HepG2 (cell line): ENCODE results near the gene CLASP1. TPM values are rescaled to one million over a fixed set of nuclear protein-coding genes. Genes with fewer than 3 reads are reported as not detected.

ENCODE experiments used
- BRF2 ChIP-seq: sonication (generic); formaldehyde crosslinking; IDR thresholded peaks from 2 replicates; pipeline ENCODE4 v1.8.1; 2022; ENCODE audit warnings: mild to moderate bottlenecking, missing genetic modification reagents
- KAT7 ChIP-seq: IDR thresholded peaks from 2 replicates; pipeline ENCODE4 v1.6.1; 2018; ENCODE audit warnings: borderline replicate concordance, missing compliant biosample characterization
- MED13 ChIP-seq: sonication (generic); formaldehyde crosslinking; IDR thresholded peaks from 2 replicates; pipeline ENCODE4 v1.5.0; 2020; ENCODE audit warnings: missing genetic modification reagents
- NFE2L2 ChIP-seq: fragments of 150-350 bp; IDR thresholded peaks from 2 replicates; pipeline ENCODE4 v1.6.1; 2014; ENCODE audit warnings: low read length
- PITX1 ChIP-seq: sonication (generic); formaldehyde crosslinking; IDR thresholded peaks from 2 replicates; pipeline ENCODE4 v1.5.1; 2020; ENCODE audit warnings: mild to moderate bottlenecking, missing genetic modification reagents
- POGZ ChIP-seq: sonication (generic); formaldehyde crosslinking; IDR thresholded peaks from 2 replicates; pipeline ENCODE4 v1.4.0; 2020; ENCODE audit warnings: mild to moderate bottlenecking, missing genetic modification reagents
- RXRB ChIP-seq: IDR thresholded peaks from 2 replicates; pipeline ENCODE4 v1.6.1; 2016; ENCODE audit warnings: borderline replicate concordance, missing genetic modification reagents, missing compliant biosample characterization
- SIX1 ChIP-seq: sonication (generic); formaldehyde crosslinking; IDR thresholded peaks from 2 replicates; pipeline ENCODE4 v1.4.0; 2020; ENCODE audit warnings: missing genetic modification reagents, borderline replicate concordance
- TIGD3 ChIP-seq: sonication (generic); formaldehyde crosslinking; IDR thresholded peaks from 2 replicates; pipeline ENCODE4 v1.5.1; 2020; ENCODE audit warnings: mild to moderate bottlenecking, missing genetic modification reagents, borderline replicate concordance
- ZBTB20 ChIP-seq: sonication (generic); formaldehyde crosslinking; IDR thresholded peaks from 2 replicates; pipeline ENCODE4 v1.8.1; 2023; ENCODE audit warnings: missing genetic modification reagents, low read depth, mild to moderate bottlenecking, borderline replicate concordance
- ZNF350 ChIP-seq: sonication (generic); formaldehyde crosslinking; IDR thresholded peaks from 2 replicates; pipeline ENCODE4 v1.4.0; 2020; ENCODE audit warnings: mild to moderate bottlenecking, low read depth, missing genetic modification reagents, borderline replicate concordance
- ZNF619 ChIP-seq: sonication (generic); formaldehyde crosslinking; IDR thresholded peaks from 2 replicates; pipeline ENCODE4 v1.4.0; 2020; ENCODE audit warnings: mild to moderate bottlenecking, missing genetic modification reagents
- ZNF792 ChIP-seq: IDR thresholded peaks from 2 replicates; pipeline ENCODE4 v1.6.1; 2016
- ZSCAN21 ChIP-seq: sonication (generic); formaldehyde crosslinking; IDR thresholded peaks from 2 replicates; pipeline ENCODE4 v1.8.0; 2022; ENCODE audit warnings: mild to moderate bottlenecking, missing genetic modification reagents, moderate library complexity, borderline replicate concordance
- polyA plus RNA-seq, 8 experiments: library from polyadenylated mRNA; depleted of rRNA in 3 of 8; stranded (reverse) in 7 of 8; unstranded in 1 of 8; fragments of >200 nt; fragmentation: Illumina TruSeq in 4 of 8; extraction: Trizol in 4 of 8; gene quantifications; 2 replicates each; pipeline versions ENCODE4 v1.2.1 to v1.2.3, GENCODE V29; 2011 to 2016; ENCODE audit warnings: low read depth in 4 of 8, missing spikeins in 1 of 8, mixed read lengths in 1 of 8; ENCODE audit not compliant: insufficient read depth in 1 of 8
- total RNA-seq, 5 experiments: library from RNA; depleted of rRNA; stranded (reverse); fragments of >200 nt; fragmentation: Illumina TruSeq; extraction: Trizol; gene quantifications; 2 replicates each; pipeline ENCODE4 v1.2.3, GENCODE V29; 2016; ENCODE audit warnings: low read depth in 1 of 5
- TF ChIP-seq, protein P1 (sequence below): sonication (generic); formaldehyde crosslinking; IDR thresholded peaks from 2 replicates; pipeline ENCODE4 v1.9.0; 2022; ENCODE audit warnings: low read depth, missing genetic modification reagents
- TF ChIP-seq, protein P2 (sequence below): IDR thresholded peaks from 2 replicates; pipeline ENCODE4 v1.6.1; 2018; ENCODE audit warnings: missing genetic modification reagents, mild to moderate bottlenecking, missing compliant biosample characterization
- TF ChIP-seq, protein P3 (sequence below), 2 experiments: sonication (generic) in 1 of 2; formaldehyde crosslinking in 1 of 2; IDR thresholded peaks; 2 replicates each; pipeline versions ENCODE4 v1.6.1 to v1.9.0; 2014 to 2022; ENCODE audit warnings: antibody characterized with exemption in 1 of 2, borderline replicate concordance in 1 of 2, inconsistent platforms in 1 of 2, low read depth in 1 of 2, missing genetic modification reagents in 1 of 2

The CLASP1 gene
- total and polyA plus RNA-seq, 2 of the 13 experiments (the other 11 are each of a cell fraction or from before 2014, with no cell fraction given), result 11.7 to 47.9 TPM

DNA sequence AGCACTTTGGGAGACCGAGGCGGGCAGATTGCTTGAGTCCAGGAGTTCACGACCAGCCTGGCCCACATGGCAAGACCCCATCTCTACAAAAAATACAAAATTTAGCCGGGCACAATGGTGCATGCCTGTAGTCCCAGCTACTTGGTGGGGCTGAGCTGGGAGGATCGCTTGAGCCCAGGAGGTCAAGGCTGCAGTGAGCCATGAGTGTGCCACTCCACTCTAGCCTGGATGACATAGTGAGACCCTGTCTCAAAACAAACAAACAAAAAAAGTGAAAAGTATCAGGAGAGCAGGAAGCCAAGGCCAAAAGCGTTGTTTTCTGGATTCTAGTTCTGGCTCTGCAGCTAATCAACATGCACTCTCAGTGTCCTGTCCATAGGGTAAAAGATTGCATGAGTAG is 10.7 kb upstream of the CLASP1 start (continued):
- no peak for TF ChIP-seq SIX1 (CRISPR knock-in tag)
- TF ChIP-seq, protein P1, sequence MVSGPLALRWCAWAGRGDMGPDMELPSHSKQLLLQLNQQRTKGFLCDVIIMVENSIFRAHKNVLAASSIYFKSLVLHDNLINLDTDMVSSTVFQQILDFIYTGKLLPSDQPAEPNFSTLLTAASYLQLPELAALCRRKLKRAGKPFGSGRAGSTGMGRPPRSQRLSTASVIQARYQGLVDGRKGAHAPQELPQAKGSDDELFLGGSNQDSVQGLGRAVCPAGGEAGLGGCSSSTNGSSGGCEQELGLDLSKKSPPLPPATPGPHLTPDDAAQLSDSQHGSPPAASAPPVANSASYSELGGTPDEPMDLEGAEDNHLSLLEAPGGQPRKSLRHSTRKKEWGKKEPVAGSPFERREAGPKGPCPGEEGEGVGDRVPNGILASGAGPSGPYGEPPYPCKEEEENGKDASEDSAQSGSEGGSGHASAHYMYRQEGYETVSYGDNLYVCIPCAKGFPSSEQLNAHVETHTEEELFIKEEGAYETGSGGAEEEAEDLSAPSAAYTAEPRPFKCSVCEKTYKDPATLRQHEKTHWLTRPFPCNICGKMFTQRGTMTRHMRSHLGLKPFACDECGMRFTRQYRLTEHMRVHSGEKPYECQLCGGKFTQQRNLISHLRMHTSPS (CRISPR knock-in tag), result peak; percentile 75; the same call in 1 of the 2 replicates
- no peak for TF ChIP-seq NFE2L2
- no peak for TF ChIP-seq ZNF619 (CRISPR knock-in tag)
- TF ChIP-seq ZNF350, result no peak
- peak; percentile 71 for TF ChIP-seq POGZ (CRISPR knock-in tag)
- TF ChIP-seq PITX1, result peak; percentile 43; the same call in 1 of the 2 replicates
- no peak for TF ChIP-seq MED13 (CRISPR knock-in tag)
- no peak; the same call in 1 of the 2 replicates for TF ChIP-seq ZNF792 (CRISPR knock-in tag)
- peak; percentile 89; the same call in 1 of the 2 replicates for TF ChIP-seq ZBTB20 (CRISPR knock-in tag)
- TF ChIP-seq, protein P2, sequence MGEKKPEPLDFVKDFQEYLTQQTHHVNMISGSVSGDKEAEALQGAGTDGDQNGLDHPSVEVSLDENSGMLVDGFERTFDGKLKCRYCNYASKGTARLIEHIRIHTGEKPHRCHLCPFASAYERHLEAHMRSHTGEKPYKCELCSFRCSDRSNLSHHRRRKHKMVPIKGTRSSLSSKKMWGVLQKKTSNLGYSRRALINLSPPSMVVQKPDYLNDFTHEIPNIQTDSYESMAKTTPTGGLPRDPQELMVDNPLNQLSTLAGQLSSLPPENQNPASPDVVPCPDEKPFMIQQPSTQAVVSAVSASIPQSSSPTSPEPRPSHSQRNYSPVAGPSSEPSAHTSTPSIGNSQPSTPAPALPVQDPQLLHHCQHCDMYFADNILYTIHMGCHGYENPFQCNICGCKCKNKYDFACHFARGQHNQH (CRISPR knock-in tag), result peak; percentile 70
- TF ChIP-seq KAT7 (CRISPR knock-in tag), result no peak
- no peak for TF ChIP-seq BRF2 (CRISPR knock-in tag)
- TF ChIP-seq ZSCAN21 (CRISPR knock-in tag), result 0 out of 2 replicates have a peak, but pooled peaks have one; percentile 35
- TF ChIP-seq TIGD3 (CRISPR knock-in tag), result no peak
- TF ChIP-seq RXRB (CRISPR knock-in tag), result peak; percentile 83
- TF ChIP-seq, protein P3, sequence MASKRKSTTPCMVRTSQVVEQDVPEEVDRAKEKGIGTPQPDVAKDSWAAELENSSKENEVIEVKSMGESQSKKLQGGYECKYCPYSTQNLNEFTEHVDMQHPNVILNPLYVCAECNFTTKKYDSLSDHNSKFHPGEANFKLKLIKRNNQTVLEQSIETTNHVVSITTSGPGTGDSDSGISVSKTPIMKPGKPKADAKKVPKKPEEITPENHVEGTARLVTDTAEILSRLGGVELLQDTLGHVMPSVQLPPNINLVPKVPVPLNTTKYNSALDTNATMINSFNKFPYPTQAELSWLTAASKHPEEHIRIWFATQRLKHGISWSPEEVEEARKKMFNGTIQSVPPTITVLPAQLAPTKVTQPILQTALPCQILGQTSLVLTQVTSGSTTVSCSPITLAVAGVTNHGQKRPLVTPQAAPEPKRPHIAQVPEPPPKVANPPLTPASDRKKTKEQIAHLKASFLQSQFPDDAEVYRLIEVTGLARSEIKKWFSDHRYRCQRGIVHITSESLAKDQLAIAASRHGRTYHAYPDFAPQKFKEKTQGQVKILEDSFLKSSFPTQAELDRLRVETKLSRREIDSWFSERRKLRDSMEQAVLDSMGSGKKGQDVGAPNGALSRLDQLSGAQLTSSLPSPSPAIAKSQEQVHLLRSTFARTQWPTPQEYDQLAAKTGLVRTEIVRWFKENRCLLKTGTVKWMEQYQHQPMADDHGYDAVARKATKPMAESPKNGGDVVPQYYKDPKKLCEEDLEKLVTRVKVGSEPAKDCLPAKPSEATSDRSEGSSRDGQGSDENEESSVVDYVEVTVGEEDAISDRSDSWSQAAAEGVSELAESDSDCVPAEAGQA (IDR thresholded peaks at IDR 0.05; ENCODE audit: low read depth), result no peak
- TF ChIP-seq, protein P3 (CRISPR knock-in tag; IDR thresholded peaks at IDR 0.05; ENCODE audit: borderline replicate concordance), result no peak
